Panc1 (cell line): ENCODE data around the gene TMEM175. TPM values are rescaled to one million over a fixed set of nuclear protein-coding genes. Genes with fewer than 3 reads are reported as not detected.

ENCODE experiments used
- ATAC-seq: fragments of 200-7000 bp; cut with Tn5 transposase; 2 replicates; pipeline ENCODE4 v1.9.1; 2020; ENCODE audit warnings: mild to moderate bottlenecking, moderate library complexity
- BruUV-seq: library from RNA; stranded (reverse); fragments of 400-500 nt; replicated peaks from 2 replicates; lab custom pipeline; 2021; lab: Mats Ljungman, UMichigan
- CTCF ChIA-PET: fragments of 300-600 bp; sonication (Branson Sonifier 250); formaldehyde crosslinking; loops from one replicate; lab custom pipeline; 2022; ENCODE audit warnings: antibody characterized with exemption; lab: Charles Lee
- POLR2A ChIA-PET: fragments of 300-600 bp; sonication (Branson Sonifier 250); formaldehyde crosslinking; loops from one replicate; lab custom pipeline; 2022; ENCODE audit warnings: antibody characterized with exemption; lab: Charles Lee
- DNase-seq: peaks from one replicate; pipeline ENCODE4 v3.0.0-alpha.2; 2010; ENCODE audit warnings: low read depth, low spot score
- H3K27ac ChIP-seq: 2 replicates; pipeline ENCODE4 v1.5.1; 2011; ENCODE audit warnings: mild to moderate bottlenecking, low read length, inconsistent platforms
- H3K27me3 ChIP-seq: fragments of 200-500 bp; sonication (Bioruptor generic); 2 replicates; pipeline ENCODE4 v1.6.0; 2014; ENCODE audit warnings: low read length, inconsistent platforms; ENCODE audit not compliant: control insufficient read depth, insufficient read depth
- H3K36me3 ChIP-seq: fragments of 200-500 bp; sonication (Bioruptor generic); 2 replicates; pipeline ENCODE4 v1.5.1; 2014; ENCODE audit warnings: inconsistent platforms, mild to moderate bottlenecking, low read length, moderate library complexity; ENCODE audit not compliant: control insufficient read depth, insufficient read depth
- H3K4me1 ChIP-seq: 2 replicates; pipeline ENCODE4 v1.5.1; 2011; ENCODE audit warnings: inconsistent platforms, mild to moderate bottlenecking, low read length, moderate library complexity; ENCODE audit not compliant: control insufficient read depth, insufficient read depth
- H3K4me3 ChIP-seq, 2 experiments: 2 replicates each; pipeline ENCODE4 v1.5.1; 2011 to 2012; ENCODE audit warnings: low read depth in 2 of 2, low read length in 2 of 2, mild to moderate bottlenecking in 2 of 2, inconsistent platforms in 1 of 2, moderate library complexity in 1 of 2
- H3K9me3 ChIP-seq: fragments of 200-500 bp; sonication (Bioruptor generic); 2 replicates; pipeline ENCODE4 v1.5.1; 2014; ENCODE audit warnings: low read depth, mild to moderate bottlenecking, inconsistent platforms, low read length, moderate library complexity; ENCODE audit not compliant: control insufficient read depth, insufficient read depth
- POLR2AphosphoS5 ChIP-seq: IDR thresholded peaks from 2 replicates; pipeline ENCODE4 v1.6.1; 2012; ENCODE audit warnings: mild to moderate bottlenecking, low read depth, low read length, moderate library complexity
- SIN3A ChIP-seq: IDR thresholded peaks from 2 replicates; pipeline ENCODE4 v1.6.1; 2012; ENCODE audit warnings: low read depth, mild to moderate bottlenecking, low read length, moderate library complexity, borderline replicate concordance; ENCODE audit not compliant: insufficient read depth
- TCF7L2 ChIP-seq: IDR thresholded peaks from 2 replicates; pipeline ENCODE4 v1.6.1; 2011; ENCODE audit warnings: mild to moderate bottlenecking, low read depth, low read length, inconsistent platforms
- in situ Hi-C: cut with HindIII; loops from 2 replicates; pipeline ENCODE4 v1.10.0; 2016; ENCODE audit warnings: low sequenced_read_pairs, low pct_unique_long_range_greater_than_20kb
- intact Hi-C: fragments of 100-400 bp; cut with micrococcal nuclease; formaldehyde crosslinking; loops from one replicate; pipeline ENCODE4 v1.10.0; 2022; ENCODE audit not compliant: unreplicated experiment
- total RNA-seq: library from RNA; stranded (reverse); gene quantifications from one replicate; pipeline ENCODE4 v1.2.1, GENCODE V29; 2021; ENCODE audit not compliant: unreplicated experiment
- TF ChIP-seq, protein P1 (sequence below): fragments of 450-650 bp; IDR thresholded peaks from 2 replicates; pipeline ENCODE4 v1.5.1; 2017; ENCODE audit warnings: mild to moderate bottlenecking
- TF ChIP-seq, protein P2 (sequence below), 2 experiments: IDR thresholded peaks; 2 replicates each; pipeline ENCODE4 v1.6.1; 2011 to 2012; ENCODE audit warnings: low read depth in 2 of 2, control low read depth in 1 of 2, low read length in 1 of 2, mild to moderate bottlenecking in 1 of 2, moderate library complexity in 1 of 2; ENCODE audit not compliant: insufficient read depth in 1 of 2

The TMEM175 gene
- total RNA-seq, 1 experiment from 2014 or later = 21.8 TPM

DNA sequence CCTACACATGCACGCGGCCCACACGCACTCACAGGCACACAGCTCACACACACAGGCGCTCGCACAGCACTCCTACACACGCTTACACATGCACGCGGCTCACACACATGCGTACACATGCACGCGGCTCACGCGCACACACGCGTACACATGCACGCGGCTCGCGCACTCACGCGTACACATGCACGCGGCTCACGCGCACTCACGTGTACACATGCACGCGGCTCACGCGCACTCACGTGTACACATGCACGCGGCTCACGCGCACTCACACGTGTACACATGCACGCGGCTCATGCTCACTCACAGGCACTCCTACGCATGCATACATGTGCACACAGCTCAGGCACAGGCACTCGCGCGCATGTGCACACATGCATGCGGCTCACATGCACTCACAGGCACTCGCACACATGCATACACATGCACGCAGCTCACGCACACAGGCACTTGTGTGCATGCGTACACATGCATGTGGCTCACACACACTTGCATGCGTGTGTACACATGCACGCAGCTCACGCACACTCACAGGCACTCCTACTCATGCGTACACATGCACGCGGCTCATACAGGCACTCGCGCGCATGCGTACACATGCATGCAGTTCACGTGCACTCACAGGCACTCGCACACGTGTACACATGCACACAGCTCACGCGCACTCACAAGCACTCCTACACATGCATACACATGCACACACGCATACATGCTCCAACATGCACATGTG is 45.1 kb upstream of the TMEM175 start:
- H3K9me3 ChIP-seq = no peaks in the 10 kb centered on the region
- H3K4me1 ChIP-seq = no peaks in the 10 kb centered on the region
- no TSS peak for BruUV-seq
- CTCF ChIA-PET = interaction anchor here (0.5 kb wide), 1 partner anchor 435 kb away, joined by 4 read pairs; no protein-coding TSS in a partner anchor
- no peak overlapping the region for H3K4me3 ChIP-seq
- POLR2A ChIA-PET = no interaction called here
- DNase-seq (no peak), ATAC-seq (no peak)
- intact Hi-C loops (no loop called here), in situ Hi-C loops (no loop called here)
- no peaks in the 10 kb centered on the region for H3K36me3 ChIP-seq
- H3K27me3 ChIP-seq = no peaks in the 10 kb centered on the region
- H3K27ac ChIP-seq = no peak overlapping the region
- TF ChIP-seq, protein P1, sequence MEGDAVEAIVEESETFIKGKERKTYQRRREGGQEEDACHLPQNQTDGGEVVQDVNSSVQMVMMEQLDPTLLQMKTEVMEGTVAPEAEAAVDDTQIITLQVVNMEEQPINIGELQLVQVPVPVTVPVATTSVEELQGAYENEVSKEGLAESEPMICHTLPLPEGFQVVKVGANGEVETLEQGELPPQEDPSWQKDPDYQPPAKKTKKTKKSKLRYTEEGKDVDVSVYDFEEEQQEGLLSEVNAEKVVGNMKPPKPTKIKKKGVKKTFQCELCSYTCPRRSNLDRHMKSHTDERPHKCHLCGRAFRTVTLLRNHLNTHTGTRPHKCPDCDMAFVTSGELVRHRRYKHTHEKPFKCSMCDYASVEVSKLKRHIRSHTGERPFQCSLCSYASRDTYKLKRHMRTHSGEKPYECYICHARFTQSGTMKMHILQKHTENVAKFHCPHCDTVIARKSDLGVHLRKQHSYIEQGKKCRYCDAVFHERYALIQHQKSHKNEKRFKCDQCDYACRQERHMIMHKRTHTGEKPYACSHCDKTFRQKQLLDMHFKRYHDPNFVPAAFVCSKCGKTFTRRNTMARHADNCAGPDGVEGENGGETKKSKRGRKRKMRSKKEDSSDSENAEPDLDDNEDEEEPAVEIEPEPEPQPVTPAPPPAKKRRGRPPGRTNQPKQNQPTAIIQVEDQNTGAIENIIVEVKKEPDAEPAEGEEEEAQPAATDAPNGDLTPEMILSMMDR = no peak
- no peak for TF ChIP-seq POLR2AphosphoS5
- TF ChIP-seq TCF7L2 = no peak
- no peak for TF ChIP-seq SIN3A
- TF ChIP-seq, protein P2, sequence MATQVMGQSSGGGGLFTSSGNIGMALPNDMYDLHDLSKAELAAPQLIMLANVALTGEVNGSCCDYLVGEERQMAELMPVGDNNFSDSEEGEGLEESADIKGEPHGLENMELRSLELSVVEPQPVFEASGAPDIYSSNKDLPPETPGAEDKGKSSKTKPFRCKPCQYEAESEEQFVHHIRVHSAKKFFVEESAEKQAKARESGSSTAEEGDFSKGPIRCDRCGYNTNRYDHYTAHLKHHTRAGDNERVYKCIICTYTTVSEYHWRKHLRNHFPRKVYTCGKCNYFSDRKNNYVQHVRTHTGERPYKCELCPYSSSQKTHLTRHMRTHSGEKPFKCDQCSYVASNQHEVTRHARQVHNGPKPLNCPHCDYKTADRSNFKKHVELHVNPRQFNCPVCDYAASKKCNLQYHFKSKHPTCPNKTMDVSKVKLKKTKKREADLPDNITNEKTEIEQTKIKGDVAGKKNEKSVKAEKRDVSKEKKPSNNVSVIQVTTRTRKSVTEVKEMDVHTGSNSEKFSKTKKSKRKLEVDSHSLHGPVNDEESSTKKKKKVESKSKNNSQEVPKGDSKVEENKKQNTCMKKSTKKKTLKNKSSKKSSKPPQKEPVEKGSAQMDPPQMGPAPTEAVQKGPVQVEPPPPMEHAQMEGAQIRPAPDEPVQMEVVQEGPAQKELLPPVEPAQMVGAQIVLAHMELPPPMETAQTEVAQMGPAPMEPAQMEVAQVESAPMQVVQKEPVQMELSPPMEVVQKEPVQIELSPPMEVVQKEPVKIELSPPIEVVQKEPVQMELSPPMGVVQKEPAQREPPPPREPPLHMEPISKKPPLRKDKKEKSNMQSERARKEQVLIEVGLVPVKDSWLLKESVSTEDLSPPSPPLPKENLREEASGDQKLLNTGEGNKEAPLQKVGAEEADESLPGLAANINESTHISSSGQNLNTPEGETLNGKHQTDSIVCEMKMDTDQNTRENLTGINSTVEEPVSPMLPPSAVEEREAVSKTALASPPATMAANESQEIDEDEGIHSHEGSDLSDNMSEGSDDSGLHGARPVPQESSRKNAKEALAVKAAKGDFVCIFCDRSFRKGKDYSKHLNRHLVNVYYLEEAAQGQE (IDR thresholded peaks at IDR 0.05; ENCODE audit: insufficient read depth in 1 of 2, low read depth in 2 of 2, low read length in 1 of 2) = no peak

DNA sequence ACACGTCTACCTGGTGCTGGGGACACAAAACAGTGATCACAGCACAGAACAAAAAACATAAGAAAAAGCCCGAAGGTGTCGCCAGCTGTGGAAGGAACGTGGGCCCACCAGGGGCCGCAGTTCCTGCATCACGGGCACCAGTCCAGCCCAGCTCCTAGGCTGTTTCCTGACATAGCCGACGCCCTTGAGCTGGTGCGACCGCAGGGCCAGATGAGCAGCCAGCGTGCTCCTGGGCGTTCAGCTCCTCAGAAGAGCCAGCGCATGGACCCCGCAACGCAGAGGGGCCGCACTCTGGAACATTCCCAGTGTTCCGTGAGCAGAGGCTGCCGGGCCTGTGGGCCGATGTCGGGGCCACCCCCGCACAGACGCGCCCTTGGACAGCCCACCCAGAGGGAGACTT is 44.2 kb upstream of the TMEM175 start:
- no peak overlapping the region for H3K4me3 ChIP-seq
- H3K27me3 ChIP-seq = no peaks in the 10 kb centered on the region
- no peaks in the 10 kb centered on the region for H3K36me3 ChIP-seq
- ATAC-seq (no peak), DNase-seq (no peak)
- no peak overlapping the region for H3K27ac ChIP-seq
- H3K9me3 ChIP-seq = no peaks in the 10 kb centered on the region
- BruUV-seq = no TSS peak
- ChIA-PET CTCF (interaction anchor here (0.5 kb wide), 1 partner anchor 434 kb away, joined by 4 read pairs; no protein-coding TSS in a partner anchor), POLR2A (no interaction called here)
- TF ChIP-seq, protein P1 = no peak
- TF ChIP-seq TCF7L2 (no peak), SIN3A (no peak), POLR2AphosphoS5 (no peak)
- TF ChIP-seq, protein P2 (IDR thresholded peaks at IDR 0.05; ENCODE audit: insufficient read depth in 1 of 2, low read depth in 2 of 2, low read length in 1 of 2) = no peak
- intact Hi-C loops = no loop called here
- no peaks in the 10 kb centered on the region for H3K4me1 ChIP-seq
- in situ Hi-C loops = no loop called here
